Heart left ventricle (tissue), 13 donors: Measurements from ENCODE around the gene GPR183.

ENCODE experiments used
- CTCF ChIP-seq, 12 donors: fragments of 200-600 bp; sonication (generic) in 4 of 12; IDR thresholded peaks; one replicate each; pipeline versions ENCODE4 v1.5.0 to v1.8.0; 2018 to 2022; ENCODE audit warnings: antibody characterized with exemption in 12 of 12, mild to moderate bottlenecking in 5 of 12
- POLR2A ChIP-seq, 2 donors: fragments of 450-650 bp; IDR thresholded peaks; one replicate each; pipeline ENCODE4 v1.6.1; 2017; ENCODE audit warnings: antibody characterized with exemption in 2 of 2, mild to moderate bottlenecking in 2 of 2, moderate library complexity in 2 of 2
- donor health status: ischemic (EF 13 %, LVEDD 7.1; RV severe dilation, severe dysfunction).
- donor health status: DM: no; HTN: yes; CAD: no.
- donor health status: DM: no; HTN: no; CAD: no.
- donor health status: ischemic (EF 25% LVEDD 6.9; RV normal size, moderate dysfunction).
- donor health status: ischemic (EF 25% LVEDD 5.7; RV mildly dilated, moderate dysfunction).
- donor health status: ischemic (EF 35%, LVEDD 5.7; RV mildly dilated, moderate dysfunction).
- donor health status: nonischemic (EF 11% LVEDD 7.7; RV severe dilation, severe dysfunction).
- donor health status: DM: yes; HTN: yes; CAD: no.
- donor health status: PGD.
- donor health status: ischemic (EF 29% LVEDD 5.4; RV normal size, mild dysfunction).
- donor health status: nonischemic (EF 23%, LVEDD 6.1; RV moderate dilation, normal function).

DNA sequence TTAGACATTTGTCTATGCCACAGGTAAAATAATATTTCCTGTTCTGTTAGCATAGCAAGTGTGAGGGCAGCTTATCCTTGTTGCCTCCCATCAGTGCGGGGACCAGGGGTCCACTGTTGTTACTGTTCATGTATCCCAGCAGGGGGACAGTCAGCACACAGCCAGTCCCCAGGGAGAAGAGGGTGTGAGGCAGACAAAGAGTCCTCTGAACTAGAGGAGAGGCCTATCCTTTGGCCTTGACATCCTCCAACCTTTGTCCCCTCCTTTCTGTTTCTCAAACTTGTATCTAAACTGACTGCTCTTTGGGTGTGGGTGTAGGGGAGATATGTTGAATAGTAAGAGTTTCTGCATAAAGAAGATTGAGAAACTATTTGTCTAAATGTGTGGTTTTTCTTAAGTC is 46.1 kb downstream of the GPR183 start:
- TF ChIP-seq CTCF (IDR thresholded peaks at IDR 0.05) (no peak), POLR2A (IDR thresholded peaks at IDR 0.05) (no peak)
